Right renal pelvis (tissue), 4 donors: ENCODE measurements around the gene PEMT. TPM values are rescaled to one million over a fixed set of nuclear protein-coding genes. Genes with fewer than 3 reads are reported as not detected.

Experiments
- DNase-seq, 4 donors: peaks; one replicate each; pipeline ENCODE4 v3.0.0-alpha.2; 2013; ENCODE audit warnings: low read depth in 4 of 4, low spot score in 3 of 4, missing footprints in 1 of 4
- polyA plus RNA-seq, 4 donors: library from polyadenylated mRNA; unstranded; fragments of 120-200 nt; gene quantifications; one replicate each; pipeline ENCODE4 v1.2.1, GENCODE V29; 2013; ENCODE audit not compliant: insufficient read length in 4 of 4

Gene PEMT
- polyA plus RNA-seq, 4 donors = 30.5 to 38.0 (median 32.5) TPM

- DNase-seq = no peak
Observed at GRCh38 chr17:17538417-17539391, 52.8 kb downstream of the PEMT start.

- no peak for DNase-seq
Observed at GRCh38 chr17:17537311-17538099, 54.0 kb downstream of the PEMT start.

- DNase-seq = no peak
Observed at GRCh38 chr17:17536702-17537101, 54.8 kb downstream of the PEMT start.

GRCh38 chr17:17535957-17536356 lies 55.6 kb downstream of the PEMT start:
- no peak for DNase-seq

- no peak for DNase-seq
Observed at GRCh38 chr17:17533901-17534441, 57.5 kb downstream of the PEMT start.

- no peak for DNase-seq
Observed at GRCh38 chr17:17532991-17533390, 58.5 kb downstream of the PEMT start.

- DNase-seq = no peak
Observed at GRCh38 chr17:17531156-17531555, 60.4 kb downstream of the PEMT start.

- no peak for DNase-seq
Observed at GRCh38 chr17:17528696-17529652, 62.5 kb downstream of the PEMT start.

- DNase-seq = no peak
Observed at GRCh38 chr17:17527956-17528500, 63.5 kb downstream of the PEMT start.

GRCh38 chr17:17527534-17527933 lies 64.0 kb downstream of the PEMT start:
- DNase-seq = no peak

- no peak for DNase-seq
Observed at GRCh38 chr17:17526369-17526768, 65.1 kb downstream of the PEMT start.

- DNase-seq = no peak
Observed at GRCh38 chr17:17525956-17526355, 65.6 kb downstream of the PEMT start.

- no peak for DNase-seq
Observed at GRCh38 chr17:17525311-17525710, 66.2 kb downstream of the PEMT start.

- no peak for DNase-seq
Observed at GRCh38 chr17:17523731-17524490, 67.6 kb downstream of the PEMT start.

- no peak for DNase-seq
Observed at GRCh38 chr17:17523001-17523730, 68.3 kb downstream of the PEMT start.

- DNase-seq = no peak
Observed at GRCh38 chr17:17520599-17521232, 70.8 kb downstream of the PEMT start.

- no peak for DNase-seq
Observed at GRCh38 chr17:17519886-17520285, 71.6 kb downstream of the PEMT start.

GRCh38 chr17:17518951-17519350 lies 72.6 kb downstream of the PEMT start:
- no peak for DNase-seq
